ENCODE data around the gene THAP7. TPM values are rescaled to one million over a fixed set of nuclear protein-coding genes. Genes with fewer than 3 reads are reported as not detected.

THAP7 gene
- total RNA-seq, 1 experiment from 2014 or later: 23.5 TPM

- ATAC-seq (no peak), DNase-seq (ENCODE audit: low read depth, low spot score) (no peak)
- in situ Hi-C loops (cut with HindIII; ENCODE audit: low pct_unique_long_range_greater_than_20kb, low sequenced_read_pairs) (no loop called here), intact Hi-C loops (cut with micrococcal nuclease; ENCODE audit: unreplicated experiment) (no loop called here)
- BruUV-seq (replicated peaks): no TSS peak
- Histone ChIP-seq H3K9me3 (ENCODE audit: control insufficient read depth, insufficient read depth, low read depth, low read length) (no peaks in the 10 kb centered on the region), H3K27me3 (ENCODE audit: control insufficient read depth, insufficient read depth, low read length) (no peaks in the 10 kb centered on the region), H3K27ac (ENCODE audit: low read length) (no peak overlapping the region), H3K4me1 (ENCODE audit: control insufficient read depth, insufficient read depth, low read length) (no peaks in the 10 kb centered on the region), H3K4me3 (ENCODE audit: low read depth in 2 of 2, low read length in 2 of 2) (no peak overlapping the region), H3K36me3 (ENCODE audit: control insufficient read depth, insufficient read depth, low read length) (no peaks in the 10 kb centered on the region)
- TF ChIP-seq SIN3A (IDR thresholded peaks at IDR 0.05; ENCODE audit: borderline replicate concordance, insufficient read depth, low read depth, low read length): no peak
- TF ChIP-seq REST (IDR thresholded peaks at IDR 0.05; ENCODE audit: insufficient read depth in 1 of 2, low read depth in 2 of 2, low read length in 1 of 2): no peak
- TF ChIP-seq CTCF (IDR thresholded peaks at IDR 0.05): no peak
- TF ChIP-seq TCF7L2 (IDR thresholded peaks at IDR 0.05; ENCODE audit: low read depth, low read length): no peak
- no peak for TF ChIP-seq POLR2AphosphoS5 (IDR thresholded peaks at IDR 0.05; ENCODE audit: low read depth, low read length)
- POLR2A ChIA-PET: no interaction called here
- CTCF ChIA-PET: no interaction called here
Measured at GRCh38 chr22:21026783-21027692, 25.1 kb upstream of the THAP7 start.

GRCh38 chr22:21025763-21026755 lies 24.1 kb upstream of the THAP7 start:
- ChIA-PET CTCF (no interaction called here), POLR2A (no interaction called here)
- Histone ChIP-seq H3K4me1 (ENCODE audit: control insufficient read depth, insufficient read depth, low read length) (no peaks in the 10 kb centered on the region), H3K4me3 (ENCODE audit: low read depth in 2 of 2, low read length in 2 of 2) (no peak overlapping the region), H3K27ac (ENCODE audit: low read length) (no peak overlapping the region), H3K9me3 (ENCODE audit: control insufficient read depth, insufficient read depth, low read depth, low read length) (no peaks in the 10 kb centered on the region), H3K36me3 (ENCODE audit: control insufficient read depth, insufficient read depth, low read length) (no peaks in the 10 kb centered on the region), H3K27me3 (ENCODE audit: control insufficient read depth, insufficient read depth, low read length) (no peaks in the 10 kb centered on the region)
- intact Hi-C loops (cut with micrococcal nuclease; ENCODE audit: unreplicated experiment) (no loop called here), in situ Hi-C loops (cut with HindIII; ENCODE audit: low pct_unique_long_range_greater_than_20kb, low sequenced_read_pairs) (no loop called here)
- no peak for DNase-seq (ENCODE audit: low read depth, low spot score)
- BruUV-seq (replicated peaks): no TSS peak
- TF ChIP-seq CTCF (IDR thresholded peaks at IDR 0.05): no peak
- TF ChIP-seq TCF7L2 (IDR thresholded peaks at IDR 0.05; ENCODE audit: low read depth, low read length): no peak
- no peak for TF ChIP-seq SIN3A (IDR thresholded peaks at IDR 0.05; ENCODE audit: borderline replicate concordance, insufficient read depth, low read depth, low read length)
- TF ChIP-seq POLR2AphosphoS5 (IDR thresholded peaks at IDR 0.05; ENCODE audit: low read depth, low read length): no peak
- no peak for TF ChIP-seq REST (IDR thresholded peaks at IDR 0.05; ENCODE audit: insufficient read depth in 1 of 2, low read depth in 2 of 2, low read length in 1 of 2)
- ATAC-seq: peak; percentile 47; the same call in 1 of the 2 replicates

Data from Panc1 (cell line).